ENCODE results near the gene BCL7A. TPM values are rescaled to one million over a fixed set of nuclear protein-coding genes. Genes with fewer than 3 reads are reported as not detected.
"Not testable (repeated sequence)": the region's sequence is repeated elsewhere in the genome, so short reads cannot be mapped to it uniquely, and the experiment has no call there.

The BCL7A gene
- total and polyA plus RNA-seq, 12 donors: 3.4 to 25.7 (median 15.4) TPM

DNA sequence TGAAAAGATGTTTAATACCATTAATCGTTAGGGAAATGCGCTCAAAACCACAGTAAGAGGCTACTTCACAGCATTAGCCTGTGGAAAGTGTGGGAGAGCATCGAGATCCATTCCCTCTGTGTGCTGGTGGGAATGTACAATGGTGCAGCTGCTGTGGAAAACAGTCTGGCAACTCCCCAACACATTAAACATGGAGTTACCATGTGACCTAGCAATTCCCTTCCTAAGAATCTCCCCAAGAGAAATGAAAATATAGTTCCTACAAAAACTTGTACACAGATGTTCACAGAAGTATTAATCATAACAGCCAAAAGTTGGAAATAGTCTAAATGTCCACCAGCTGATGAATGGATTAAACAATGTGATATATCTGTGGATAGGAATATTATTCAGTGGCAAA lies 80.6 kb downstream of the BCL7A start:
- no peaks in the 10 kb centered on the region for H3K9me3 ChIP-seq
- TF ChIP-seq, protein P1, sequence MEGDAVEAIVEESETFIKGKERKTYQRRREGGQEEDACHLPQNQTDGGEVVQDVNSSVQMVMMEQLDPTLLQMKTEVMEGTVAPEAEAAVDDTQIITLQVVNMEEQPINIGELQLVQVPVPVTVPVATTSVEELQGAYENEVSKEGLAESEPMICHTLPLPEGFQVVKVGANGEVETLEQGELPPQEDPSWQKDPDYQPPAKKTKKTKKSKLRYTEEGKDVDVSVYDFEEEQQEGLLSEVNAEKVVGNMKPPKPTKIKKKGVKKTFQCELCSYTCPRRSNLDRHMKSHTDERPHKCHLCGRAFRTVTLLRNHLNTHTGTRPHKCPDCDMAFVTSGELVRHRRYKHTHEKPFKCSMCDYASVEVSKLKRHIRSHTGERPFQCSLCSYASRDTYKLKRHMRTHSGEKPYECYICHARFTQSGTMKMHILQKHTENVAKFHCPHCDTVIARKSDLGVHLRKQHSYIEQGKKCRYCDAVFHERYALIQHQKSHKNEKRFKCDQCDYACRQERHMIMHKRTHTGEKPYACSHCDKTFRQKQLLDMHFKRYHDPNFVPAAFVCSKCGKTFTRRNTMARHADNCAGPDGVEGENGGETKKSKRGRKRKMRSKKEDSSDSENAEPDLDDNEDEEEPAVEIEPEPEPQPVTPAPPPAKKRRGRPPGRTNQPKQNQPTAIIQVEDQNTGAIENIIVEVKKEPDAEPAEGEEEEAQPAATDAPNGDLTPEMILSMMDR (IDR thresholded peaks at IDR 0.05): no peak
- WGBS, 2 donors: 70 to 80% methylated on average over 3 of the region's 3 CpGs
- intact Hi-C loops (cut with DNase I): no loop called here
- ATAC-seq (peak in 6 of 8 donors; percentile 18 to 41 (median 23)), DNase-seq (peak in 1 of 2 donors; percentile 70)
- H3K4me1 ChIP-seq: peaks cover 17 to 100% (median 80%) of the 10 kb centered on the region in 9 donors
- H3K27ac ChIP-seq: peak overlapping the region in 6 of 10 donors; percentile 8 to 36 (median 26)
- H3K36me3 ChIP-seq: no peaks in the 10 kb centered on the region
- no peaks in the 10 kb centered on the region for H3K27me3 ChIP-seq
- H3K4me3 ChIP-seq: no peak overlapping the region

DNA sequence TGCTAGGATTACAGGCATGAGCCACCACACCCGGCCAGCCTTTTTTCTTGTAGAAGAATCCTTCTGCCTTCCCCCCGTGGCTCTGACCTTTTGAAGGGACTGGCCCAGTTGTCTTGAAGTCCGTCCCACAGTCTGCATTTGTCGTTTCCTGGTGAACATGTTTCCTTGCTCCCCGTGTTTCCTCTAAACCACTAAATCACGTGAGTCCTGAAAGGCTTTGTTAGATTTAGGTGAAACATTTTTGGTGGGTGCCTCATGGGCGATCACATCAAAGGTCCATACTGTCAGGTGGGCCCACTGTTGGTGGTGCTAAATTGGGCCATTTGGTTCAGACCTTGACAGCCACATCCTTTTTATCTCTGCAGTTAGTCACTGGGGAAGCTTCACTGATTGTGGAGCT lies 83.2 kb downstream of the BCL7A start:
- intact Hi-C loops (cut with DNase I): no loop called here
- H3K27ac ChIP-seq: peak overlapping the region in 3 of 10 donors; percentile 8 to 63 (median 9)

DNA sequence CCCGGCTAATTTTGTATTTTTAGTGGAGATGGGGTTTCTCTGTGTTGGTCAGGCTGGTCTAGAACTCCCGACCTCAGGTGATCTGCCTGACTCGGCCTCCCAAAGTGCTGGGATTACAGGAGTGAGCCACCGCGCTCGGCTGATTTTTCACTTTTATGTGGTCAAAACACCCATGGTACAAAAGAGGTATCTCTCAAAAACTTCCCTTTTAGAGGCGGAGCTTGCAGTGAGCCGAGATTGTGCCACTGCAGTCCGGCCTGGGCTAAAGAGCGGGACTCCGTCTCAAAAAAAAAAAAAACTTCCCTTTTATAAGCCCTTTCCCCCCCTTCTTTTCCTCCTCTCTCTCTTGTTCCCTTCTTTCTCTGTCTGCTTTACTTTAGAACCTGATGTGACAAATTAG lies 83.8 kb downstream of the BCL7A start:
- 88 to 91% methylated on average over 11 of the region's 11 CpGs for WGBS, 2 donors
- H3K27ac ChIP-seq: peak overlapping the region in 3 of 10 donors; percentile 8 to 63 (median 9)
- intact Hi-C loops (cut with DNase I); H3K27me3 ChIP-seq; DNase-seq; H3K9me3 ChIP-seq; H3K36me3 ChIP-seq; ATAC-seq: not testable (repeated sequence)
- H3K4me1 ChIP-seq: peaks cover 4 to 95% (median 77%) of the 10 kb centered on the region in 9 donors
- H3K4me3 ChIP-seq: peak overlapping the region in 1 of 10 donors; percentile 1

More for the DNA sequence above, 83.2 kb downstream of the BCL7A start:
- TF ChIP-seq, protein P1 (IDR thresholded peaks at IDR 0.05): no peak
- no peak overlapping the region for H3K4me3 ChIP-seq
- H3K27me3 ChIP-seq: no peaks in the 10 kb centered on the region
- ATAC-seq (peak in 1 of 8 donors; percentile 37), DNase-seq (no peak)
- H3K4me1 ChIP-seq: peaks cover 4 to 100% (median 80%) of the 10 kb centered on the region in 9 donors
- no peaks in the 10 kb centered on the region for H3K9me3 ChIP-seq
- no peaks in the 10 kb centered on the region for H3K36me3 ChIP-seq
- WGBS, 2 donors: 44 to 53% methylated on average over 7 of the region's 7 CpGs

DNA sequence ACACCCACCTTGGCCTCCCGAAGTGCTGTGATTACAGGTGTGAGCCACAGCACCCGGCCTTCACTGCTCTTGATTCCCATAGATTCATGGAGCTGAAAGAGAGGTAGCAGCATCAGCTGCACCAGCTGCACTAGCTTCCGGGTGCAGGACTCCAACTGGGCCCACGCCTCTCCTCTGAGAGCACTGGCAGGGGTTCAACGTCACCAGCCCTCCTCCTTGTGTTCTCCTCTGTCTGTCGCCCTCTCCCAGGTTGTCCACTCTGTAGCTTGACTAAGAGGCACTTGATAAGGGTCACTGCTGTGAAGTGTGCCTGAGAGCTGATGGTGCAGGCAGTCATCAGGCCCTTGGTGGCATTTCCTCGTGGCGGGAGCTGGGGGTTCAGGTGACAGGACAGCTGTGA lies 85.2 kb downstream of the BCL7A start:
- H3K9me3 ChIP-seq: no peaks in the 10 kb centered on the region
- H3K27me3 ChIP-seq: no peaks in the 10 kb centered on the region
- TF ChIP-seq, protein P1 (IDR thresholded peaks at IDR 0.05): no peak
- intact Hi-C loops (cut with DNase I): no loop called here
- ATAC-seq: peak in 7 of 8 donors; percentile 23 to 96 (median 75)
- H3K4me3 ChIP-seq: no peak overlapping the region
- no peaks in the 10 kb centered on the region for H3K36me3 ChIP-seq
- DNase-seq: peak; percentile 58 to 60
- peaks cover 4 to 87% (median 63%) of the 10 kb centered on the region in 9 donors for H3K4me1 ChIP-seq
- H3K27ac ChIP-seq: peak overlapping the region in 5 of 10 donors; percentile 11 to 47 (median 22)
- WGBS, 2 donors: 46 to 48% methylated on average over 8 of the region's 8 CpGs

DNA sequence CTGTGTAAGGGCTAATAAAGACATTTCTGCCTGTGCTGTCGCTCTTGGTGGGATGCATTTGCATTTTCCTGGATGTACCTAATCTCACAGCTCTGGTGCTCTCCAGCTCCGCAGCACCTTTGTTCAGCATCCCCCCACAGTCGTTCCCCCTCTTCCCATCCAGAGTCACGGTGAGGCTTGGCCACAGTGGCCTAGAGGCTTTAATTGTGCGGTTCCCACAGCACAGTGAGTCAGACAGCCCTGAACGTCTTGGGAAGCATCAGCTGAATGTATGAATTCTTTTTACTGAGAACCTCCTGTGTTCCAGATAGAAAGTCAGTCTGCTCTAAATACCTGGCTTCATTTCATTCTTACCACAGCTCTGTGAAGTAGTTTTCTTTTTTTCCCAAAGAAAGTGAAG lies 85.6 kb downstream of the BCL7A start:
- peak in 1 of 8 donors; percentile 7 for ATAC-seq
- H3K4me1 ChIP-seq: peaks cover 4 to 87% (median 59%) of the 10 kb centered on the region in 9 donors
- H3K27ac ChIP-seq: peak overlapping the region in 6 of 10 donors; percentile 1 to 47 (median 18)
- intact Hi-C loops (cut with DNase I): no loop called here
- no peaks in the 10 kb centered on the region for H3K9me3 ChIP-seq
- 57 to 63% methylated on average over 6 of the region's 6 CpGs for WGBS, 2 donors
- no peaks in the 10 kb centered on the region for H3K27me3 ChIP-seq
- DNase-seq: no peak
- H3K4me3 ChIP-seq: no peak overlapping the region
- TF ChIP-seq, protein P1 (IDR thresholded peaks at IDR 0.05): no peak
- H3K36me3 ChIP-seq: no peaks in the 10 kb centered on the region

Measured in heart right ventricle (tissue), 16 donors.